Astrocyte of the spinal cord (primary cell): Measurements from ENCODE around the gene EVX2.

Experiments
- DNase-seq: peaks from one replicate; pipeline ENCODE4 v3.0.0; 2011; ENCODE audit warnings: low read depth, low spot score
- H3K4me3 ChIP-seq: 2 replicates; pipeline ENCODE4 v1.5.1; 2011; ENCODE audit warnings: low read depth, mild to moderate bottlenecking, low read length, moderate library complexity
- in situ Hi-C: cut with HindIII; loops from 2 replicates; pipeline ENCODE4 v1.10.0; 2017; ENCODE audit warnings: low sequenced_read_pairs
- TF ChIP-seq, protein P1 (sequence below): IDR thresholded peaks from 2 replicates; pipeline ENCODE4 v1.5.1; 2012; ENCODE audit warnings: low read depth, mild to moderate bottlenecking, low read length, inconsistent platforms

EVX2 gene

GRCh38 chr2:176027806-176028205, 56.0 kb downstream of the EVX2 start:
- H3K4me3 ChIP-seq, result no peak overlapping the region
- TF ChIP-seq, protein P1, sequence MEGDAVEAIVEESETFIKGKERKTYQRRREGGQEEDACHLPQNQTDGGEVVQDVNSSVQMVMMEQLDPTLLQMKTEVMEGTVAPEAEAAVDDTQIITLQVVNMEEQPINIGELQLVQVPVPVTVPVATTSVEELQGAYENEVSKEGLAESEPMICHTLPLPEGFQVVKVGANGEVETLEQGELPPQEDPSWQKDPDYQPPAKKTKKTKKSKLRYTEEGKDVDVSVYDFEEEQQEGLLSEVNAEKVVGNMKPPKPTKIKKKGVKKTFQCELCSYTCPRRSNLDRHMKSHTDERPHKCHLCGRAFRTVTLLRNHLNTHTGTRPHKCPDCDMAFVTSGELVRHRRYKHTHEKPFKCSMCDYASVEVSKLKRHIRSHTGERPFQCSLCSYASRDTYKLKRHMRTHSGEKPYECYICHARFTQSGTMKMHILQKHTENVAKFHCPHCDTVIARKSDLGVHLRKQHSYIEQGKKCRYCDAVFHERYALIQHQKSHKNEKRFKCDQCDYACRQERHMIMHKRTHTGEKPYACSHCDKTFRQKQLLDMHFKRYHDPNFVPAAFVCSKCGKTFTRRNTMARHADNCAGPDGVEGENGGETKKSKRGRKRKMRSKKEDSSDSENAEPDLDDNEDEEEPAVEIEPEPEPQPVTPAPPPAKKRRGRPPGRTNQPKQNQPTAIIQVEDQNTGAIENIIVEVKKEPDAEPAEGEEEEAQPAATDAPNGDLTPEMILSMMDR, result no peak
- in situ Hi-C loops, result no loop called here
- no peak for DNase-seq
